H9 (cell line): ENCODE results near the gene STH. TPM values are rescaled to one million over a fixed set of nuclear protein-coding genes. Genes with fewer than 3 reads are reported as not detected.

Experiments used
- DNase-seq: peaks from one replicate; pipeline ENCODE4 v3.0.0-alpha.2; 2017
- H2AFZ ChIP-seq: one replicate; pipeline ENCODE4 v1.6.1; 2013; ENCODE audit warnings: mild to moderate bottlenecking, low read length, control low read depth, moderate library complexity
- H2AK5ac ChIP-seq: 2 replicates; pipeline ENCODE4 v1.6.1; 2013; ENCODE audit warnings: low read length, control low read depth, mixed read lengths; ENCODE audit not compliant: insufficient read length
- H2BK120ac ChIP-seq: one replicate; pipeline ENCODE4 v1.6.1; 2013; ENCODE audit warnings: low read depth, mild to moderate bottlenecking, low read length, control low read depth, inconsistent platforms; ENCODE audit not compliant: poor library complexity, severe bottlenecking
- H2BK12ac ChIP-seq: 2 replicates; pipeline ENCODE4 v1.6.1; 2013; ENCODE audit warnings: low read length, control low read depth, mixed read lengths, low read depth; ENCODE audit not compliant: insufficient read length
- H2BK15ac ChIP-seq: 2 replicates; pipeline ENCODE4 v1.6.1; 2013; ENCODE audit warnings: low read depth, low read length, control low read depth
- H2BK20ac ChIP-seq: one replicate; pipeline ENCODE4 v1.6.1; 2013; ENCODE audit warnings: low read depth, mild to moderate bottlenecking, low read length, control low read depth, inconsistent platforms; ENCODE audit not compliant: poor library complexity, severe bottlenecking
- H2BK5ac ChIP-seq: 2 replicates; pipeline ENCODE4 v1.6.1; 2013; ENCODE audit warnings: low read length, control low read depth, mixed read lengths; ENCODE audit not compliant: insufficient read length
- H3K14ac ChIP-seq: 2 replicates; pipeline ENCODE4 v1.6.1; 2013; ENCODE audit warnings: low read length, control low read depth; ENCODE audit not compliant: insufficient read depth
- H3K18ac ChIP-seq: 2 replicates; pipeline ENCODE4 v1.6.1; 2013; ENCODE audit warnings: low read depth, mild to moderate bottlenecking, mixed read lengths, low read length, control low read depth; ENCODE audit not compliant: insufficient read length
- H3K23ac ChIP-seq: 2 replicates; pipeline ENCODE4 v1.6.1; 2013; ENCODE audit warnings: low read length, control low read depth, mixed read lengths, low read depth; ENCODE audit not compliant: insufficient read length
- H3K23me2 ChIP-seq: 2 replicates; pipeline ENCODE4 v1.6.1; 2013; ENCODE audit warnings: low read depth, mild to moderate bottlenecking, mixed read lengths, low read length, control low read depth; ENCODE audit not compliant: insufficient read length, poor library complexity, severe bottlenecking
- H3K27ac ChIP-seq: 2 replicates; pipeline ENCODE4 v1.5.1; 2013; ENCODE audit warnings: low read length, control low read depth, mixed read lengths, low read depth; ENCODE audit not compliant: insufficient read length
- H3K27me3 ChIP-seq: 2 replicates; pipeline ENCODE4 v1.6.1; 2013; ENCODE audit warnings: low read length, control low read depth, inconsistent platforms; ENCODE audit not compliant: insufficient read depth
- H3K4ac ChIP-seq: 2 replicates; pipeline ENCODE4 v1.6.1; 2013; ENCODE audit warnings: low read depth, mild to moderate bottlenecking, control low read depth, inconsistent platforms, low read length, moderate library complexity
- H3K4me1 ChIP-seq: 2 replicates; pipeline ENCODE4 v1.6.1; 2013; ENCODE audit warnings: low read length, control low read depth, inconsistent platforms; ENCODE audit not compliant: insufficient read depth
- H3K4me2 ChIP-seq: 2 replicates; pipeline ENCODE4 v1.6.1; 2013; ENCODE audit warnings: low read length, control low read depth, mixed read lengths; ENCODE audit not compliant: insufficient read length, insufficient read depth
- H3K56ac ChIP-seq: 2 replicates; pipeline ENCODE4 v1.6.1; 2013; ENCODE audit warnings: low read depth, mild to moderate bottlenecking, mixed read lengths, low read length, control low read depth; ENCODE audit not compliant: insufficient read length
- H3K79me1 ChIP-seq: 2 replicates; pipeline ENCODE4 v1.6.1; 2013; ENCODE audit warnings: low read depth, mild to moderate bottlenecking, moderate library complexity, low read length, control low read depth, inconsistent platforms; ENCODE audit not compliant: insufficient read depth, poor library complexity, severe bottlenecking
- H3K79me2 ChIP-seq: 2 replicates; pipeline ENCODE4 v1.6.1; 2013; ENCODE audit warnings: low read length, control low read depth, inconsistent platforms; ENCODE audit not compliant: insufficient read depth
- H3K9ac ChIP-seq: 2 replicates; pipeline ENCODE4 v1.6.1; 2013; ENCODE audit warnings: low read length, control low read depth, mixed read lengths; ENCODE audit not compliant: insufficient read length; ENCODE audit errors: extremely low read depth
- H3K9me3 ChIP-seq: one replicate; pipeline ENCODE4 v1.6.1; 2013; ENCODE audit warnings: low read depth, low read length, inconsistent platforms; ENCODE audit not compliant: control insufficient read depth
- H3T11ph ChIP-seq: one replicate; pipeline ENCODE4 v1.6.1; 2013; ENCODE audit warnings: mild to moderate bottlenecking, low read length, control low read depth, inconsistent platforms
- H4K20me1 ChIP-seq: one replicate; pipeline ENCODE4 v1.6.1; 2013; ENCODE audit not compliant: control insufficient read depth, insufficient read length, insufficient read depth
- H4K5ac ChIP-seq: 2 replicates; pipeline ENCODE4 v1.6.1; 2013; ENCODE audit warnings: low read depth, mild to moderate bottlenecking, mixed read lengths, low read length, control low read depth; ENCODE audit not compliant: insufficient read length
- H4K8ac ChIP-seq: replicated peaks from 2 replicates; pipeline ENCODE4 v1.6.1; 2013; ENCODE audit warnings: low read length, control low read depth, mixed read lengths, low read depth; ENCODE audit not compliant: insufficient read length
- H4K91ac ChIP-seq: 2 replicates; pipeline ENCODE4 v1.6.1; 2013; ENCODE audit warnings: low read depth, mild to moderate bottlenecking, moderate library complexity, mixed read lengths, low read length, control low read depth; ENCODE audit not compliant: insufficient read length
- H3K27ac Mint-ChIP-seq, 3 experiments: 2 replicates in 2 of 3; 3 replicates in 1 of 3; pipeline ENCODE4 v1.8.0; 2020 to 2021; ENCODE audit warnings: mixed read lengths in 3 of 3, mild to moderate bottlenecking in 1 of 3, moderate library complexity in 1 of 3
- H3K27me3 Mint-ChIP-seq: 2 replicates; pipeline ENCODE4 v1.8.0; 2021; ENCODE audit warnings: low read depth, mild to moderate bottlenecking, moderate library complexity, mixed read lengths
- H3K36me3 Mint-ChIP-seq, 3 experiments: 2 replicates in 2 of 3; 3 replicates in 1 of 3; pipeline ENCODE4 v1.8.0; 2020 to 2021; ENCODE audit warnings: low read depth in 3 of 3, mixed read lengths in 3 of 3; ENCODE audit not compliant: insufficient read depth in 1 of 3
- H3K4me1 Mint-ChIP-seq, 2 experiments: 2 replicates each; pipeline ENCODE4 v1.8.0; 2020; ENCODE audit warnings: mixed read lengths in 2 of 2
- H3K4me3 Mint-ChIP-seq, 2 experiments: 2 replicates in 1 of 2; 3 replicates in 1 of 2; pipeline ENCODE4 v1.8.0; 2020 to 2021; ENCODE audit warnings: mild to moderate bottlenecking in 2 of 2, mixed read lengths in 2 of 2, moderate library complexity in 1 of 2
- H3K9me3 Mint-ChIP-seq, 2 experiments: 2 replicates in 1 of 2; 3 replicates in 1 of 2; pipeline ENCODE4 v1.8.0; 2020; ENCODE audit warnings: mild to moderate bottlenecking in 2 of 2, mixed read lengths in 2 of 2, moderate library complexity in 1 of 2
- WGBS: extraction: QIAGEN DNeasy Blood & Tissue Kit; methylation state at CpG from one replicate; pipeline ENCODE4 v1.1.7; 2013; ENCODE audit warnings: missing lambda C conversion rate, low lambda C conversion rate, mixed read lengths; ENCODE audit not compliant: insufficient read length; ENCODE audit errors: extremely low coverage; 5-methylcytosine and 5-hydroxymethylcytosine counted together
- total RNA-seq: library from RNA; stranded (reverse); gene quantifications from 2 replicates; pipeline ENCODE4 v1.2.1, GENCODE V29; 2021
- TF ChIP-seq, protein P1 (sequence below): fragments of 200-600 bp; sonication (generic); conservative IDR thresholded peaks from 3 replicates; pipeline ENCODE4 v1.8.0; 2021; ENCODE audit warnings: antibody characterized with exemption, mild to moderate bottlenecking

STH gene
- total RNA-seq, 1 experiment from 2014 or later, result not detected

DNA sequence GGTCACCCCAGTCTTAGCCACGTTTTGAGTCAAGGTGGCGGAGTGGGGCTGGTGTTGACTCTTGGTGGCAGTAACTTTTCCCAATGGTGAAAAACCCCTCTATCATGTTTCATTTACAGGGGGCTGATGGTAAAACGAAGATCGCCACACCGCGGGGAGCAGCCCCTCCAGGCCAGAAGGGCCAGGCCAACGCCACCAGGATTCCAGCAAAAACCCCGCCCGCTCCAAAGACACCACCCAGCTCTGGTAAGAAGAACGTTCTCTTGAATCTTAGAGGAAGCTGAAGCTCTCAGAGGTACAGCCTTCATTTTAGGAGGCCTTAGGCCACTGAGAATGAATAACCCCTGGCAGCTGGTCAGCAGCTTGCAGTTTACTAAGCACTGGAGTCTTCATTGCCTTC is 7.7 kb upstream of the STH start:
- Histone ChIP-seq H2AFZ (no peak overlapping the region), H3K56ac (no peak overlapping the region), H2BK12ac (no peak overlapping the region), H4K8ac (no peak overlapping the region), H3K4me2 (no peak overlapping the region), H3K23me2 (no peaks in the 10 kb centered on the region), H3K4ac (no peak overlapping the region), H2BK5ac (no peak overlapping the region), H3K27ac (no peak overlapping the region), H2BK15ac (no peak overlapping the region), H3K4me1 (no peaks in the 10 kb centered on the region), H3K23ac (no peak overlapping the region), H3K9ac (no peak overlapping the region), H2BK120ac (no peak overlapping the region), H3K27me3 (no peaks in the 10 kb centered on the region), H4K91ac (no peak overlapping the region), H3K14ac (no peak overlapping the region), H3K79me2 (no peaks in the 10 kb centered on the region), H4K5ac (no peak overlapping the region), H4K20me1 (no peaks in the 10 kb centered on the region), H3K79me1 (no peaks in the 10 kb centered on the region), H2AK5ac (no peak overlapping the region), H3K18ac (no peak overlapping the region), H3K9me3 (no peaks in the 10 kb centered on the region), H3T11ph (no peak overlapping the region), H2BK20ac (no peak overlapping the region)
- Mint-ChIP-seq H3K9me3 (peaks cover 4 to 7% of the 10 kb centered on the region in 2 experiments; a peak in 3 of 5 replicates), H3K27ac (no peak overlapping the region), H3K4me1 (peaks cover 9 to 13% of the 10 kb centered on the region in 2 experiments), H3K4me3 (no peak overlapping the region), H3K36me3 (no peaks in the 10 kb centered on the region), H3K27me3 (peaks cover 4% of the 10 kb centered on the region; the same call in 1 of the 2 replicates)
- no CpG with 5 or more reads among the region's 10 CpGs for WGBS
- TF ChIP-seq, protein P1, sequence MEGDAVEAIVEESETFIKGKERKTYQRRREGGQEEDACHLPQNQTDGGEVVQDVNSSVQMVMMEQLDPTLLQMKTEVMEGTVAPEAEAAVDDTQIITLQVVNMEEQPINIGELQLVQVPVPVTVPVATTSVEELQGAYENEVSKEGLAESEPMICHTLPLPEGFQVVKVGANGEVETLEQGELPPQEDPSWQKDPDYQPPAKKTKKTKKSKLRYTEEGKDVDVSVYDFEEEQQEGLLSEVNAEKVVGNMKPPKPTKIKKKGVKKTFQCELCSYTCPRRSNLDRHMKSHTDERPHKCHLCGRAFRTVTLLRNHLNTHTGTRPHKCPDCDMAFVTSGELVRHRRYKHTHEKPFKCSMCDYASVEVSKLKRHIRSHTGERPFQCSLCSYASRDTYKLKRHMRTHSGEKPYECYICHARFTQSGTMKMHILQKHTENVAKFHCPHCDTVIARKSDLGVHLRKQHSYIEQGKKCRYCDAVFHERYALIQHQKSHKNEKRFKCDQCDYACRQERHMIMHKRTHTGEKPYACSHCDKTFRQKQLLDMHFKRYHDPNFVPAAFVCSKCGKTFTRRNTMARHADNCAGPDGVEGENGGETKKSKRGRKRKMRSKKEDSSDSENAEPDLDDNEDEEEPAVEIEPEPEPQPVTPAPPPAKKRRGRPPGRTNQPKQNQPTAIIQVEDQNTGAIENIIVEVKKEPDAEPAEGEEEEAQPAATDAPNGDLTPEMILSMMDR, result no peak
- no peak for DNase-seq
